NCI-H1694 (cell line): Measurements from ENCODE around the gene GALNT17.
"Not testable (repeated sequence)": the region's sequence is repeated elsewhere in the genome, so short reads cannot be mapped to it uniquely, and the experiment has no call there.

Source experiments
- DNase-seq: peaks from one replicate; lab custom pipeline; 2025; lab: John Stamatoyannopoulos, UW

The GALNT17 gene

GRCh38 chr7:71687831-71688599 lies 556.1 kb downstream of the GALNT17 start:
- DNase-seq: no peak

GRCh38 chr7:71691538-71691937 lies 559.6 kb downstream of the GALNT17 start:
- no peak for DNase-seq

- DNase-seq: no peak
Observed at GRCh38 chr7:71694665-71695064, 562.7 kb downstream of the GALNT17 start.

GRCh38 chr7:71695186-71695585 lies 563.2 kb downstream of the GALNT17 start:
- DNase-seq: peak; percentile 81

GRCh38 chr7:71696511-71696910 lies 564.6 kb downstream of the GALNT17 start:
- DNase-seq: no peak

GRCh38 chr7:71697400-71697799 lies 565.5 kb downstream of the GALNT17 start:
- no peak for DNase-seq

- DNase-seq: peak; percentile 57
Observed at GRCh38 chr7:71705217-71705616, 573.3 kb downstream of the GALNT17 start.

GRCh38 chr7:71705901-71706596 lies 574.1 kb downstream of the GALNT17 start:
- peak; percentile 44 for DNase-seq

- DNase-seq: no peak
Observed at GRCh38 chr7:71706597-71706975, 574.6 kb downstream of the GALNT17 start.

GRCh38 chr7:71707041-71707440 lies 575.1 kb downstream of the GALNT17 start:
- no peak for DNase-seq

- DNase-seq: no peak
Observed at GRCh38 chr7:71708710-71709109, 576.8 kb downstream of the GALNT17 start.

GRCh38 chr7:71710442-71710841 lies 578.5 kb downstream of the GALNT17 start:
- no peak for DNase-seq

- DNase-seq: no peak
Observed at GRCh38 chr7:71712653-71713180, 580.8 kb downstream of the GALNT17 start.

- DNase-seq: no peak
Observed at GRCh38 chr7:71716690-71717089, 584.7 kb downstream of the GALNT17 start.

GRCh38 chr7:71718563-71718962 lies 586.6 kb downstream of the GALNT17 start:
- DNase-seq: no peak

- DNase-seq: no peak
Observed at GRCh38 chr7:71721742-71722141, 589.8 kb downstream of the GALNT17 start.

GRCh38 chr7:71723859-71724258 lies 591.9 kb downstream of the GALNT17 start:
- DNase-seq: no peak

- no peak for DNase-seq
Observed at GRCh38 chr7:71727347-71727746, 595.4 kb downstream of the GALNT17 start.

GRCh38 chr7:71731740-71732139 lies 599.8 kb downstream of the GALNT17 start:
- DNase-seq: no peak

- peak; percentile 90 for DNase-seq
Observed at GRCh38 chr7:71733107-71733870, 601.3 kb downstream of the GALNT17 start.

- peak; percentile 74 for DNase-seq
Observed at GRCh38 chr7:71735961-71736556, 604.1 kb downstream of the GALNT17 start.

GRCh38 chr7:71737931-71738540 lies 606.1 kb downstream of the GALNT17 start:
- DNase-seq: not testable (repeated sequence)
